HepG2 (cell line): ENCODE data around the gene CD93. TPM values are rescaled to one million over a fixed set of nuclear protein-coding genes. Genes with fewer than 3 reads are reported as not detected.
A peak's percentile ranks its signal among the peaks of the same experiment; 100 is the strongest.

ENCODE experiments used
- ATAC-seq: fragments of 200-7000 bp; cut with Tn5 transposase; 3 replicates; pipeline ENCODE4 v1.9.1; 2020; ENCODE audit warnings: mild to moderate bottlenecking, moderate library complexity
- BruUV-seq: library from RNA; stranded (reverse); fragments of 400-500 nt; replicated peaks from 2 replicates; lab custom pipeline; 2021; lab: Mats Ljungman, UMichigan
- CTCF ChIA-PET: fragments of 300-600 bp; formaldehyde crosslinking; extraction: SDS; loops from one replicate; lab custom pipeline; 2021; ENCODE audit warnings: low total read pairs, inconsistent platforms, low intra/inter-chr PET ratio; lab: Yijun Ruan, JAX
- POLR2A ChIA-PET: fragments of 350-600 bp; sonication (Branson Sonifier 250); formaldehyde crosslinking; loops from one replicate; lab custom pipeline; 2020; ENCODE audit warnings: antibody characterized with exemption, inconsistent platforms; lab: Yijun Ruan, JAX
- DNase-seq: peaks from one replicate; pipeline ENCODE4 v3.0.0-alpha.2; 2015; ENCODE audit warnings: low spot score
- FAIRE-seq: peaks from 3 replicates; lab custom pipeline; 2011; peaks lifted over from hg19 to GRCh38; lab: Jason Lieb, UNC
- H2AFZ ChIP-seq: one replicate; pipeline ENCODE4 v1.6.1; 2011; ENCODE audit warnings: low read length, inconsistent platforms
- H3K27ac ChIP-seq: fragments of 300-600 bp; 3 replicates; pipeline ENCODE4 v1.8.0; 2011; ENCODE audit warnings: mixed run types, mild to moderate bottlenecking, mixed read lengths, low read length, inconsistent platforms; ENCODE audit not compliant: insufficient read depth; ENCODE audit errors: extremely low read length
- H3K27me3 ChIP-seq, 2 experiments: fragments of 200-600 bp in 1 of 2; 2 replicates in 1 of 2; 3 replicates in 1 of 2; pipeline versions ENCODE4 v1.6.0 to v1.8.0; 2011; ENCODE audit warnings: low read length in 2 of 2, mild to moderate bottlenecking in 2 of 2, moderate library complexity in 2 of 2, inconsistent platforms in 1 of 2; ENCODE audit not compliant: insufficient read depth in 2 of 2, control insufficient read depth in 1 of 2
- H3K36me3 ChIP-seq, 2 experiments: fragments of 200-600 bp in 1 of 2; replicated peaks in 1 of 2; 2 replicates in 1 of 2; 3 replicates in 1 of 2; pipeline versions ENCODE4 v1.5.1 to v1.8.0; 2011; ENCODE audit warnings: low read length in 2 of 2, inconsistent platforms in 1 of 2; ENCODE audit not compliant: insufficient read depth in 2 of 2, control insufficient read depth in 1 of 2
- H3K4me1 ChIP-seq: 2 replicates; pipeline ENCODE4 v1.5.1; 2012; ENCODE audit warnings: low read length, inconsistent platforms; ENCODE audit not compliant: insufficient read depth
- H3K4me2 ChIP-seq: 2 replicates; pipeline ENCODE4 v1.6.0; 2011; ENCODE audit warnings: low read depth, low read length, inconsistent platforms
- H3K4me3 ChIP-seq, 3 experiments: fragments of 200-600 bp in 1 of 3; sonication (generic), shearing (Covaris generic) in 1 of 3; replicated peaks in 1 of 3; 2 replicates each; pipeline ENCODE4 v1.5.1; 2011 to 2016; ENCODE audit warnings: low read length in 3 of 3, inconsistent platforms in 2 of 3, low read depth in 2 of 3, mild to moderate bottlenecking in 2 of 3, control low read depth in 1 of 3, mixed read lengths in 1 of 3; ENCODE audit not compliant: insufficient read depth in 1 of 3
- H3K79me2 ChIP-seq: one replicate; pipeline ENCODE4 v1.6.1; 2011; ENCODE audit warnings: low read length, inconsistent platforms; ENCODE audit not compliant: insufficient read depth
- H3K9ac ChIP-seq: 2 replicates; pipeline ENCODE4 v1.6.0; 2011; ENCODE audit warnings: mild to moderate bottlenecking, low read depth, low read length, inconsistent platforms; ENCODE audit not compliant: insufficient read depth
- H3K9me3 ChIP-seq: 2 replicates; pipeline ENCODE4 v1.5.1; 2012; ENCODE audit warnings: mild to moderate bottlenecking, low read length
- H4K20me1 ChIP-seq: 2 replicates; pipeline ENCODE4 v1.6.0; 2011; ENCODE audit warnings: inconsistent platforms, mild to moderate bottlenecking, low read length, moderate library complexity; ENCODE audit not compliant: insufficient read depth
- E2F2 ChIP-seq: sonication (generic); formaldehyde crosslinking; IDR thresholded peaks from 2 replicates; pipeline ENCODE4 v1.4.0; 2020; ENCODE audit warnings: missing genetic modification reagents, borderline replicate concordance
- ELF1 ChIP-seq: sonication (generic); formaldehyde crosslinking; IDR thresholded peaks from 2 replicates; pipeline ENCODE4 v1.4.0; 2020; ENCODE audit warnings: missing genetic modification reagents
- HES4 ChIP-seq: sonication (generic); formaldehyde crosslinking; IDR thresholded peaks from 2 replicates; pipeline ENCODE4 v1.9.0; 2021; ENCODE audit warnings: mild to moderate bottlenecking, missing genetic modification reagents, borderline replicate concordance
- MNT ChIP-seq: fragments of 450-650 bp; IDR thresholded peaks from 2 replicates; pipeline ENCODE4 v1.6.1; 2016
- REPIN1 ChIP-seq: sonication (generic); formaldehyde crosslinking; IDR thresholded peaks from 2 replicates; pipeline ENCODE4 v1.8.0; 2022; ENCODE audit warnings: missing genetic modification reagents, low read depth, mild to moderate bottlenecking, borderline replicate concordance
- SMAD9 ChIP-seq: sonication (generic); formaldehyde crosslinking; IDR thresholded peaks from 2 replicates; pipeline ENCODE4 v1.5.1; 2020; ENCODE audit warnings: mild to moderate bottlenecking, missing genetic modification reagents
- THYN1 ChIP-seq: sonication (generic); formaldehyde crosslinking; IDR thresholded peaks from 2 replicates; pipeline ENCODE4 v1.8.1; 2023; ENCODE audit warnings: low read depth, mild to moderate bottlenecking, moderate library complexity, missing genetic modification reagents, borderline replicate concordance
- ZNF296 ChIP-seq: sonication (generic); formaldehyde crosslinking; conservative IDR thresholded peaks from 2 replicates; pipeline ENCODE4 v1.5.0; 2020; ENCODE audit warnings: mild to moderate bottlenecking, missing genetic modification reagents
- WGBS: methylation state at CpG from one replicate; pipeline ENCODE4 v1.1.6; 2017; ENCODE audit warnings: low lambda C conversion rate; 5-methylcytosine and 5-hydroxymethylcytosine counted together
- in situ Hi-C: cut with HindIII; loops from 2 replicates; pipeline ENCODE4 v1.10.0; 2017; ENCODE audit warnings: low pct_unique_long_range_greater_than_20kb; ENCODE audit not compliant: extremely low pct_ligation_motif_present
- intact Hi-C: fragments of 100-400 bp; cut with micrococcal nuclease; formaldehyde crosslinking; loops from one replicate; pipeline ENCODE4 v1.10.0; 2022; ENCODE audit not compliant: unreplicated experiment
- polyA plus RNA-seq, 8 experiments: library from polyadenylated mRNA; depleted of rRNA in 3 of 8; stranded (reverse) in 7 of 8; unstranded in 1 of 8; fragments of >200 nt; fragmentation: Illumina TruSeq in 4 of 8; extraction: Trizol in 4 of 8; gene quantifications; 2 replicates each; pipeline versions ENCODE4 v1.2.1 to v1.2.3, GENCODE V29; 2011 to 2016; ENCODE audit warnings: low read depth in 4 of 8, missing spikeins in 1 of 8, mixed read lengths in 1 of 8; ENCODE audit not compliant: insufficient read depth in 1 of 8
- total RNA-seq, 5 experiments: library from RNA; depleted of rRNA; stranded (reverse); fragments of >200 nt; fragmentation: Illumina TruSeq; extraction: Trizol; gene quantifications; 2 replicates each; pipeline ENCODE4 v1.2.3, GENCODE V29; 2016; ENCODE audit warnings: low read depth in 1 of 5

CD93 gene
- total and polyA plus RNA-seq, 2 of the 13 experiments (the other 11 are each of a cell fraction or from before 2014, with no cell fraction given) = not detected

GRCh38 chr20:23084845-23085365 lies 1.2 kb downstream of the CD93 start:
- no peak overlapping the region for H3K4me2 ChIP-seq
- H3K27ac ChIP-seq = no peak overlapping the region
- no peak for DNase-seq
- no peak overlapping the region for H3K9ac ChIP-seq
- no peak overlapping the region for H3K4me3 ChIP-seq
- BruUV-seq = no TSS peak
- intact Hi-C loops (no loop called here), in situ Hi-C loops (no loop called here)
- H2AFZ ChIP-seq = no peak overlapping the region
- 58% methylated on average over 22 of the region's 24 CpGs for WGBS
- H3K4me1 ChIP-seq = no peaks in the 10 kb centered on the region
- no peaks in the 10 kb centered on the region for H3K36me3 ChIP-seq
- ChIA-PET POLR2A (no interaction called here), CTCF (no interaction called here)
- no peaks in the 10 kb centered on the region for H3K9me3 ChIP-seq
- no peaks in the 10 kb centered on the region for H3K79me2 ChIP-seq
- no peaks in the 10 kb centered on the region for H4K20me1 ChIP-seq
- ATAC-seq = no peak; the same call in 2 of the 3 replicates
- peaks cover 2 to 15% of the 10 kb centered on the region in 2 experiments; a peak in 4 of 5 replicates for H3K27me3 ChIP-seq
- TF ChIP-seq E2F2 (CRISPR knock-in tag) (no peak), MNT (peak; percentile 89), REPIN1 (no peak), SMAD9 (CRISPR knock-in tag) (no peak), ELF1 (CRISPR knock-in tag) (no peak), ZNF296 (no peak), HES4 (CRISPR knock-in tag) (0 out of 2 replicates have a peak, but pooled peaks have one; percentile 30), THYN1 (CRISPR knock-in tag) (no peak)
- FAIRE-seq = no peak
